A673 (cell line): ENCODE results near the gene LARGE1. TPM values are rescaled to one million over a fixed set of nuclear protein-coding genes. Genes with fewer than 3 reads are reported as not detected.

ENCODE experiments used
- BruUV-seq: library from RNA; stranded (reverse); fragments of 400-500 nt; replicated peaks from 2 replicates; lab custom pipeline; 2021; lab: Mats Ljungman, UMichigan
- CTCF ChIA-PET: fragments of 300-600 bp; sonication (Branson Sonifier 250); formaldehyde crosslinking; loops from one replicate; lab custom pipeline; 2022; ENCODE audit warnings: antibody characterized with exemption; lab: Charles Lee
- POLR2A ChIA-PET: fragments of 300-600 bp; sonication (Branson Sonifier 250); formaldehyde crosslinking; loops from one replicate; lab custom pipeline; 2022; ENCODE audit warnings: antibody characterized with exemption; ENCODE audit not compliant: low non-redundant PET; lab: Charles Lee
- DNase-seq: peaks from one replicate; pipeline ENCODE4 v3.0.0-alpha.2; 2015; ENCODE audit warnings: low spot score
- H3K27ac ChIP-seq: fragments of 200-600 bp; sonication (generic); 2 replicates; pipeline ENCODE4 v1.5.1; 2016; ENCODE audit warnings: mixed run types, low read depth, mild to moderate bottlenecking, mixed read lengths, antibody characterized with exemption, low read length; ENCODE audit not compliant: poor library complexity, severe bottlenecking
- H3K27me3 ChIP-seq: fragments of 200-600 bp; sonication (generic); replicated peaks from 2 replicates; pipeline ENCODE4 v1.6.1; 2017; ENCODE audit warnings: mixed run types, low read depth, mild to moderate bottlenecking, mixed read lengths, antibody characterized with exemption, low read length; ENCODE audit not compliant: insufficient read depth, poor library complexity
- H3K36me3 ChIP-seq: fragments of 200-600 bp; sonication (generic); 2 replicates; pipeline ENCODE4 v1.6.1; 2016; ENCODE audit warnings: mixed run types, mild to moderate bottlenecking, mixed read lengths, antibody characterized with exemption, low read length; ENCODE audit not compliant: insufficient read depth, poor library complexity, severe bottlenecking
- H3K4me1 ChIP-seq: fragments of 200-600 bp; sonication (generic); 2 replicates; pipeline ENCODE4 v1.6.1; 2017; ENCODE audit warnings: mixed run types, mild to moderate bottlenecking, mixed read lengths, antibody characterized with exemption, low read length; ENCODE audit not compliant: insufficient read depth, poor library complexity, severe bottlenecking
- H3K4me3 ChIP-seq: fragments of 200-600 bp; sonication (generic); 2 replicates; pipeline ENCODE4 v1.5.1; 2016; ENCODE audit warnings: low read depth, mixed run types, mild to moderate bottlenecking, mixed read lengths, low read length; ENCODE audit not compliant: poor library complexity, severe bottlenecking
- H3K9me3 ChIP-seq: fragments of 200-600 bp; sonication (generic); 2 replicates; pipeline ENCODE4 v1.6.1; 2016; ENCODE audit warnings: mixed run types, low read depth, mild to moderate bottlenecking, mixed read lengths, antibody characterized with exemption, low read length; ENCODE audit not compliant: poor library complexity, severe bottlenecking
- EZH2 ChIP-seq: fragments of 200-600 bp; sonication (generic); IDR thresholded peaks from 2 replicates; pipeline ENCODE4 v1.6.1; 2017; ENCODE audit warnings: borderline replicate concordance, low read depth, mild to moderate bottlenecking, mixed read lengths, antibody characterized with exemption, low read length; ENCODE audit not compliant: poor library complexity, severe bottlenecking
- intact Hi-C: fragments of 100-400 bp; cut with micrococcal nuclease; formaldehyde crosslinking; loops from one replicate; pipeline ENCODE4 v1.10.0; 2022; ENCODE audit not compliant: unreplicated experiment
- total RNA-seq: library from RNA; stranded (reverse); gene quantifications from 2 replicates; pipeline ENCODE4 v1.2.3, GENCODE V29; 2021
- TF ChIP-seq, protein P1 (sequence below): fragments of 300-800, 200-600 bp; sonication (generic); conservative IDR thresholded peaks from 2 replicates; pipeline ENCODE4 v1.5.1; 2017; ENCODE audit warnings: low read depth, mild to moderate bottlenecking, antibody characterized with exemption, low read length, moderate library complexity, mixed read lengths

Gene LARGE1
- total RNA-seq, 1 experiment from 2014 or later: not detected

DNA sequence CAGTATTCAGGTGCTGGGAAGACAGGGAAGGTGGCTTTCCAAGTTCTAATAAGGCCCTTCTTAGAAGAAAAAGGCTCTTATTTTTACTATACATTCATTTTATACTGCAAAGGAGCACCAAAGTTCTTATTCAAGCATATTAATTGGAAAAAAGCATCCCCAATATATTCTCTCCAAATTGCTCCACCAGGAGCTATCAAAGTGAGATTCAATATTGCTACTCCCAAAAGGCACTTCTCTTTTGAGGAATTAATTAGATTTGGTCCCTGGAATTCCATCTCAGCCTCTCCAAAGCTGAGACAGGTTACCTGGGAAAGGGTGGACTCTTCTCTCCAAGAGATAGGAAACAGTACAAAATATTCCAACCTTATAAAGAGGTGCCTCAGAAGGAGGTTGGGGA lies 134.1 kb downstream of the LARGE1 start:
- Histone ChIP-seq H3K9me3 (peaks cover 27% of the 10 kb centered on the region), H3K27me3 (no peaks in the 10 kb centered on the region), H3K27ac (no peak overlapping the region), H3K4me1 (no peaks in the 10 kb centered on the region), H3K36me3 (no peaks in the 10 kb centered on the region), H3K4me3 (no peak overlapping the region)
- CTCF ChIA-PET: no interaction called here
- BruUV-seq: no TSS peak
- TF ChIP-seq EZH2: no peak
- TF ChIP-seq, protein P1, sequence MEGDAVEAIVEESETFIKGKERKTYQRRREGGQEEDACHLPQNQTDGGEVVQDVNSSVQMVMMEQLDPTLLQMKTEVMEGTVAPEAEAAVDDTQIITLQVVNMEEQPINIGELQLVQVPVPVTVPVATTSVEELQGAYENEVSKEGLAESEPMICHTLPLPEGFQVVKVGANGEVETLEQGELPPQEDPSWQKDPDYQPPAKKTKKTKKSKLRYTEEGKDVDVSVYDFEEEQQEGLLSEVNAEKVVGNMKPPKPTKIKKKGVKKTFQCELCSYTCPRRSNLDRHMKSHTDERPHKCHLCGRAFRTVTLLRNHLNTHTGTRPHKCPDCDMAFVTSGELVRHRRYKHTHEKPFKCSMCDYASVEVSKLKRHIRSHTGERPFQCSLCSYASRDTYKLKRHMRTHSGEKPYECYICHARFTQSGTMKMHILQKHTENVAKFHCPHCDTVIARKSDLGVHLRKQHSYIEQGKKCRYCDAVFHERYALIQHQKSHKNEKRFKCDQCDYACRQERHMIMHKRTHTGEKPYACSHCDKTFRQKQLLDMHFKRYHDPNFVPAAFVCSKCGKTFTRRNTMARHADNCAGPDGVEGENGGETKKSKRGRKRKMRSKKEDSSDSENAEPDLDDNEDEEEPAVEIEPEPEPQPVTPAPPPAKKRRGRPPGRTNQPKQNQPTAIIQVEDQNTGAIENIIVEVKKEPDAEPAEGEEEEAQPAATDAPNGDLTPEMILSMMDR: no peak
- POLR2A ChIA-PET: no interaction called here
- DNase-seq: no peak
- intact Hi-C loops: no loop called here

DNA sequence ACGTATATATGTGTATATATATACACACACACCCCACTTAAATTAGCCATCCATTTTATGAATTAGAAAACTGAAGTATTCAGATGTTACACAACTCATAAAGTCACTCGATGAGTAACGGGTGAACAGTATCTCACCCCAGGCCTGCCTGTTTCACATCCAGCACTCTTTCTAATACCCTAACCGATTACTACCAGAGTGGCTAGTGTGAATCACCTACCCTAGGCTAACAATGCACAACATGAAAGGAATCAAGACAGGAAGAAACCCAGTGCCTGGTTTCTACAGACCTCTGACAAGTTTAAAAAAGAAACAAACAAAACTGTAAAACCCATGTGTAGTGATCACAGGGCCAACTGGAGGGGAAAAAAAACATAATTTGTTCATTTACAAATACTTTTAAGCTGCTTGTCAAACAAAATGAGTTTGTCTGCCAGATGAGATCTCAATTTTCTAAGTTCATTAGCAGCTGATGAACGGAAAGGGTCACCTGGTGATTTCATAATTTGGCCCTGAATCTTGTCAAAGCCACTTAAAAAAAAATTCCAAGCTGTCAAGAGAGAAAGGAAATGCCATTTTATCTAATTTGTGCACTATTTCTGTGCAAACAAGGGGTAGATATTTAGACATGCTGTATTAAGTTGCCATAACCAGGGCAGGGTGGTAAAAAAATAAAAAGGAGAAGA lies 134.8 kb downstream of the LARGE1 start:
- H3K9me3 ChIP-seq: peaks cover 22% of the 10 kb centered on the region
- POLR2A ChIA-PET: no interaction called here

DNA sequence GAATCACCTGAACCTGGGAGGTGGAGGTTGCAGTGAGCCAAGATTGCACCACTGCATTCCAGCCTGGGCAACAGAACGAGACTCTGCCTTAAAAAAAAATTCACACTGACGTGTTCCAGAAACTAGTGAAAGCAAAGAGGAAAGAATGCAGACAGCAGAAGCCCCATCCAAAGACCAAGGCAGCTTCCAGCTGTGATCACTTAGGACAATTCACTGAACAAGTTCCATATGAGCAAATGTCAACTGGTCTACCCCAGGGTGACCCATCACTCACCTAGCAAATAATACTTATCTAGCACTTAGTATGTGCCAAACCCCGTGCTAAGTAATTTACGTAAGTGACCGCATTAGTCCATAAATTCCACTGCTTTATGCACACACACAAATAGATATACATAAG lies 138.9 kb downstream of the LARGE1 start:
- peaks cover 27% of the 10 kb centered on the region for H3K9me3 ChIP-seq
- BruUV-seq: no TSS peak
- no peaks in the 10 kb centered on the region for H3K36me3 ChIP-seq
- TF ChIP-seq, protein P1: no peak
- no peak for TF ChIP-seq EZH2
- no peaks in the 10 kb centered on the region for H3K4me1 ChIP-seq
- H3K27ac ChIP-seq: no peak overlapping the region
- intact Hi-C loops: no loop called here
- H3K27me3 ChIP-seq: no peaks in the 10 kb centered on the region
- H3K4me3 ChIP-seq: no peak overlapping the region
- POLR2A ChIA-PET: no interaction called here
- CTCF ChIA-PET: no interaction called here
- DNase-seq: no peak

More for the DNA sequence above, 134.8 kb downstream of the LARGE1 start:
- Histone ChIP-seq H3K27me3 (no peaks in the 10 kb centered on the region), H3K36me3 (no peaks in the 10 kb centered on the region), H3K4me3 (no peak overlapping the region), H3K4me1 (no peaks in the 10 kb centered on the region), H3K27ac (no peak overlapping the region)
- no TSS peak for BruUV-seq
- intact Hi-C loops: no loop called here
- DNase-seq: no peak
- TF ChIP-seq, protein P1: no peak
- CTCF ChIA-PET: no interaction called here
